C4-2B (cell line): ENCODE results near the gene STX5.

Experiments used
- ZFX ChIP-seq: fragments of 450-650 bp; IDR thresholded peaks from 2 replicates; pipeline ENCODE4 v1.6.1; 2017
- TF ChIP-seq, protein P1 (sequence below): fragments of 450-650 bp; conservative IDR thresholded peaks from 2 replicates; pipeline ENCODE4 v1.5.1; 2017; ENCODE audit warnings: mild to moderate bottlenecking

DNA sequence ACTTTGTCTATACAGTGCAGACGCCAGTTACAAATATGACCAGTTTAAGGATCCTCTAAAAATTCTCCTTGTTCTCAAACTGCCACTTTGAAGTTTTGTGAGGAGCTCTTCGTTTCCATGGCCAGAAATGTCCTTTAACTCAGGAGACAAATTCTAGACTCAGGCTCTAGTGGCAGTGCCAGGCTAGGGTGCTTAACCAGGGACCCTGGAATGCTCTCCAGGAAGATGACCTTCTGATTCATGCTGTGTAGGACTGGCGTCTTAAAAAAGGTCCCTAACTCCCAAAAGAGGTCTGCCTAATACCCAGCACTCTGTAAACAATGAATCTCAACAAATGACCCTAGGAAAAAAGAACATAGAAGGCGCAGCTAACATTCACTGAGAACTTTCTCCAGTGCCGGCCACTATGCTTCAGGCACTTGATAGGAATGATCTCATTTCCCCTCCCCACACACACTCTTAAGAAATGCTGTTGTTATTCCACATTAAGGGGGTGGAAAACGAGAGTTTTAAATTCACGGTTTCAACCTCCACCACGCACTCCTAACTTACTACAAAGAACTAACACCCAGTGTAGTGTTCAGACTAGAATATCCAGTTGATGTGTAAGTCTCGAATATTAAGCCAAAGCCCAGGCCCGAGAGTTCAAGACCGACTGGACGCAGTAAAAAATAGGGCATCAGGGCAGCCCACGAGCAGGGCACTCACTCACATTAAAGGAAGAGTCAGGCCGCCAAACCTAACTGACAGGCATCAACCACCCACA is 27.4 kb downstream of the STX5 start:
- TF ChIP-seq, protein P1, sequence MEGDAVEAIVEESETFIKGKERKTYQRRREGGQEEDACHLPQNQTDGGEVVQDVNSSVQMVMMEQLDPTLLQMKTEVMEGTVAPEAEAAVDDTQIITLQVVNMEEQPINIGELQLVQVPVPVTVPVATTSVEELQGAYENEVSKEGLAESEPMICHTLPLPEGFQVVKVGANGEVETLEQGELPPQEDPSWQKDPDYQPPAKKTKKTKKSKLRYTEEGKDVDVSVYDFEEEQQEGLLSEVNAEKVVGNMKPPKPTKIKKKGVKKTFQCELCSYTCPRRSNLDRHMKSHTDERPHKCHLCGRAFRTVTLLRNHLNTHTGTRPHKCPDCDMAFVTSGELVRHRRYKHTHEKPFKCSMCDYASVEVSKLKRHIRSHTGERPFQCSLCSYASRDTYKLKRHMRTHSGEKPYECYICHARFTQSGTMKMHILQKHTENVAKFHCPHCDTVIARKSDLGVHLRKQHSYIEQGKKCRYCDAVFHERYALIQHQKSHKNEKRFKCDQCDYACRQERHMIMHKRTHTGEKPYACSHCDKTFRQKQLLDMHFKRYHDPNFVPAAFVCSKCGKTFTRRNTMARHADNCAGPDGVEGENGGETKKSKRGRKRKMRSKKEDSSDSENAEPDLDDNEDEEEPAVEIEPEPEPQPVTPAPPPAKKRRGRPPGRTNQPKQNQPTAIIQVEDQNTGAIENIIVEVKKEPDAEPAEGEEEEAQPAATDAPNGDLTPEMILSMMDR: no peak
- no peak for TF ChIP-seq ZFX
